GM19238 (cell line): ENCODE measurements around the gene ACY1.

ENCODE experiments used
- DNase-seq: peaks from one replicate; pipeline ENCODE4 v3.0.0; 2011; ENCODE audit warnings: low spot score; ENCODE audit not compliant: insufficient read length

The ACY1 gene

GRCh38 chr3:52004906-52005395 lies 21.6 kb downstream of the ACY1 start:
- no peak for DNase-seq

GRCh38 chr3:52005571-52005986 lies 22.2 kb downstream of the ACY1 start:
- DNase-seq: no peak

GRCh38 chr3:52006017-52006819 lies 22.9 kb downstream of the ACY1 start:
- DNase-seq: no peak

- no peak for DNase-seq
These were observed 23.4 kb downstream of the ACY1 start for GRCh38 chr3:52006820-52007133.

GRCh38 chr3:52007291-52007690 lies 24.0 kb downstream of the ACY1 start:
- DNase-seq: no peak

- DNase-seq: no peak
These were observed 27.1 kb downstream of the ACY1 start for GRCh38 chr3:52010431-52010830.

- DNase-seq: no peak
These were observed 29.4 kb downstream of the ACY1 start for GRCh38 chr3:52012699-52013098.

- no peak for DNase-seq
These were observed 30.7 kb downstream of the ACY1 start for GRCh38 chr3:52013802-52014598.

GRCh38 chr3:52014613-52015012 lies 31.3 kb downstream of the ACY1 start:
- DNase-seq: no peak

GRCh38 chr3:52015438-52016228 lies 32.3 kb downstream of the ACY1 start:
- DNase-seq: no peak

GRCh38 chr3:52017586-52017985 lies 34.3 kb downstream of the ACY1 start:
- no peak for DNase-seq

GRCh38 chr3:52018319-52019000 lies 35.1 kb downstream of the ACY1 start:
- no peak for DNase-seq

GRCh38 chr3:52019352-52020080 lies 36.2 kb downstream of the ACY1 start:
- DNase-seq: no peak

- DNase-seq: no peak
These were observed 37.5 kb downstream of the ACY1 start for GRCh38 chr3:52020796-52021195.

- DNase-seq: no peak
These were observed 38.3 kb downstream of the ACY1 start for GRCh38 chr3:52021489-52022268.

GRCh38 chr3:52022323-52023100 lies 39.2 kb downstream of the ACY1 start:
- DNase-seq: no peak

GRCh38 chr3:52023101-52023770 lies 39.9 kb downstream of the ACY1 start:
- no peak for DNase-seq
